Epidermal melanocyte (primary cell): ENCODE data around the gene SGTA.

ENCODE experiments used
- DNase-seq: peaks from one replicate; pipeline ENCODE4 v3.0.0; 2011; ENCODE audit warnings: low spot score; ENCODE audit not compliant: insufficient read length

Gene SGTA

GRCh38 chr19:2728783-2729387 is 54.2 kb downstream of the SGTA start:
- no peak for DNase-seq

- DNase-seq, result no peak
These were observed 55.5 kb downstream of the SGTA start for GRCh38 chr19:2727640-2727944.

GRCh38 chr19:2726904-2727639 is 56.0 kb downstream of the SGTA start:
- DNase-seq, result no peak

GRCh38 chr19:2726160-2726855 is 56.8 kb downstream of the SGTA start:
- no peak for DNase-seq

GRCh38 chr19:2724148-2724557 is 58.9 kb downstream of the SGTA start:
- DNase-seq, result no peak

GRCh38 chr19:2723747-2724146 is 59.3 kb downstream of the SGTA start:
- no peak for DNase-seq

GRCh38 chr19:2723345-2723715 is 59.7 kb downstream of the SGTA start:
- DNase-seq, result no peak

- DNase-seq, result peak; percentile 96
These were observed 60.3 kb downstream of the SGTA start for GRCh38 chr19:2722541-2723344.

- DNase-seq, result no peak
These were observed 61.2 kb downstream of the SGTA start for GRCh38 chr19:2721570-2722540.

GRCh38 chr19:2720777-2721569 is 62.1 kb downstream of the SGTA start, which contains the start of gene DIRAS1:
Gene DIRAS1, minus strand, starts transcription at chr19:2721372. Its CDS starts 3,566 bp downstream, at chr19:2717806.
- DNase-seq, result no peak

GRCh38 chr19:2719920-2720776 is 62.9 kb downstream of the SGTA start:
- no peak for DNase-seq

GRCh38 chr19:2719232-2719735 is 63.8 kb downstream of the SGTA start:
- DNase-seq, result no peak

- no peak for DNase-seq
These were observed 65.2 kb downstream of the SGTA start for GRCh38 chr19:2717638-2718541.

- DNase-seq, result no peak
These were observed 66.1 kb downstream of the SGTA start for GRCh38 chr19:2716722-2717637.

GRCh38 chr19:2716275-2716650 is 66.8 kb downstream of the SGTA start:
- no peak for DNase-seq

- no peak for DNase-seq
These were observed 67.4 kb downstream of the SGTA start for GRCh38 chr19:2715470-2716274.
